Central memory CD4-positive, alpha-beta T cell (primary cell): ENCODE measurements around the gene NME7.
"Not testable (repeated sequence)": the region's sequence is repeated elsewhere in the genome, so short reads cannot be mapped to it uniquely, and the experiment has no call there.

Experiments
- DNase-seq: peaks from one replicate; pipeline ENCODE4 v3.0.0; 2022
- total RNA-seq, 3 experiments: gene quantifications; one replicate each; lab custom pipeline; 2026; lab: John Stamatoyannopoulos, UW

NME7 gene
- 4.8 to 11.9 (median 9.0) reads per million in 3 experiments for total RNA-seq

- peak; percentile 98 for DNase-seq
Measured at GRCh38 chr1:169367686-169368405, at the start of gene NME7, which contains the start of gene BLZF1. NME7 (minus strand) TSS chr1:169367797; CDS start chr1:169367710, 87 bp downstream. BLZF1 (plus strand) TSS chr1:169368195; CDS start chr1:169369523, 1,328 bp downstream.

- DNase-seq = no peak
Measured at GRCh38 chr1:169414952-169415351, 47.4 kb upstream of the NME7 start.

GRCh38 chr1:169408340-169408739 lies 40.7 kb upstream of the NME7 start:
- DNase-seq = not testable (repeated sequence)

- DNase-seq = not testable (repeated sequence)
Measured at GRCh38 chr1:169402578-169402977, 35.0 kb upstream of the NME7 start.

- no peak for DNase-seq
Measured at GRCh38 chr1:169395955-169396354, 28.4 kb upstream of the NME7 start.

- no peak for DNase-seq
Measured at GRCh38 chr1:169392406-169392805, 24.8 kb upstream of the NME7 start.

GRCh38 chr1:169390303-169390702 lies 22.7 kb upstream of the NME7 start:
- DNase-seq = no peak

GRCh38 chr1:169387399-169387798 lies 19.8 kb upstream of the NME7 start:
- no peak for DNase-seq

GRCh38 chr1:169383449-169383848 lies 15.9 kb upstream of the NME7 start:
- DNase-seq = no peak

- no peak for DNase-seq
Measured at GRCh38 chr1:169381162-169381561, 13.6 kb upstream of the NME7 start.

GRCh38 chr1:169371404-169371803 lies 3.8 kb upstream of the NME7 start:
- DNase-seq = no peak

GRCh38 chr1:169368406-169368769 lies 791 bp upstream of the NME7 start:
- no peak for DNase-seq

- no peak for DNase-seq
Measured at GRCh38 chr1:169367096-169367685, 406 bp downstream of the NME7 start.

- DNase-seq = no peak
Measured at GRCh38 chr1:169364948-169365347, 2.6 kb downstream of the NME7 start.

- DNase-seq = no peak
Measured at GRCh38 chr1:169363046-169363730, 4.4 kb downstream of the NME7 start.

- DNase-seq = no peak
Measured at GRCh38 chr1:169361281-169361680, 6.3 kb downstream of the NME7 start.

- DNase-seq = no peak
Measured at GRCh38 chr1:169360415-169360814, 7.2 kb downstream of the NME7 start.

- peak; percentile 34 for DNase-seq
Measured at GRCh38 chr1:169348383-169349036, 19.1 kb downstream of the NME7 start.

- DNase-seq = no peak
Measured at GRCh38 chr1:169347688-169348382, 19.8 kb downstream of the NME7 start.

- no peak for DNase-seq
Measured at GRCh38 chr1:169346036-169346589, 21.5 kb downstream of the NME7 start.

- DNase-seq = no peak
Measured at GRCh38 chr1:169345511-169345910, 22.1 kb downstream of the NME7 start.

GRCh38 chr1:169342096-169342495 lies 25.5 kb downstream of the NME7 start:
- not testable (repeated sequence) for DNase-seq
